Measurements from ENCODE around the gene COBL.

DNA sequence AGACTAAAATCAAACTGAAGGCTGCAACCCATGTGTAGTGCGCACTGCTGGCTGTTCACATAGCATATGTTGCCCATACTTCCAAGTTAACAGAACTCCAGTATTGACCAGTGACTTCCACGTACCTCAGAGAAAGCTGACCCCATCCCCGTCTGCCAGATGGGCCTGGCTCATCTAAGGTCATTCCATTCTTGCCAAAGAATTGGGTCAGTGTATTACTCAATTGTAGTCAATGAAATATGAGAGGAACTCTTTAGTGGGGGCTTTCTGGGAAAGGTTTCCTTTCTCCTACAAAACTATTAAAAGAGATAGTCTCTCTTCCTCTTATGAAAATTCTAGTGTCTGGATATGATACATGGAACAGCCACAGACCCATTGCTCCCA, 238.6 kb downstream of the COBL start:
- TF ChIP-seq, protein P1, sequence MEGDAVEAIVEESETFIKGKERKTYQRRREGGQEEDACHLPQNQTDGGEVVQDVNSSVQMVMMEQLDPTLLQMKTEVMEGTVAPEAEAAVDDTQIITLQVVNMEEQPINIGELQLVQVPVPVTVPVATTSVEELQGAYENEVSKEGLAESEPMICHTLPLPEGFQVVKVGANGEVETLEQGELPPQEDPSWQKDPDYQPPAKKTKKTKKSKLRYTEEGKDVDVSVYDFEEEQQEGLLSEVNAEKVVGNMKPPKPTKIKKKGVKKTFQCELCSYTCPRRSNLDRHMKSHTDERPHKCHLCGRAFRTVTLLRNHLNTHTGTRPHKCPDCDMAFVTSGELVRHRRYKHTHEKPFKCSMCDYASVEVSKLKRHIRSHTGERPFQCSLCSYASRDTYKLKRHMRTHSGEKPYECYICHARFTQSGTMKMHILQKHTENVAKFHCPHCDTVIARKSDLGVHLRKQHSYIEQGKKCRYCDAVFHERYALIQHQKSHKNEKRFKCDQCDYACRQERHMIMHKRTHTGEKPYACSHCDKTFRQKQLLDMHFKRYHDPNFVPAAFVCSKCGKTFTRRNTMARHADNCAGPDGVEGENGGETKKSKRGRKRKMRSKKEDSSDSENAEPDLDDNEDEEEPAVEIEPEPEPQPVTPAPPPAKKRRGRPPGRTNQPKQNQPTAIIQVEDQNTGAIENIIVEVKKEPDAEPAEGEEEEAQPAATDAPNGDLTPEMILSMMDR (IDR thresholded peaks at IDR 0.05): no peak
- TF ChIP-seq POLR2A (IDR thresholded peaks at IDR 0.05): no peak

All from transverse colon (tissue), 3 donors.